IPS DF 19.7 (cell line): Measurements from ENCODE around the gene PTPRR.

ENCODE experiments used
- DNase-seq: peaks from one replicate; pipeline ENCODE4 v3.0.0-alpha.2; 2013; ENCODE audit warnings: low read depth, low spot score

The PTPRR gene

GRCh38 chr12:70920251-70920851, at the start of gene PTPRR:
Gene PTPRR, minus strand, starts transcription at chr12:70920738. Its CDS starts 348 bp downstream, at chr12:70920390.
- DNase-seq, result no peak

- DNase-seq, result no peak
Observed at GRCh38 chr12:70966996-70967790, 46.7 kb upstream of the PTPRR start.

- DNase-seq, result no peak
Observed at GRCh38 chr12:70966046-70966445, 45.5 kb upstream of the PTPRR start.

- DNase-seq, result no peak
Observed at GRCh38 chr12:70964867-70965510, 44.5 kb upstream of the PTPRR start.

GRCh38 chr12:70963081-70963660, 42.6 kb upstream of the PTPRR start:
- no peak for DNase-seq

- DNase-seq, result no peak
Observed at GRCh38 chr12:70962226-70962794, 41.8 kb upstream of the PTPRR start.

- DNase-seq, result no peak
Observed at GRCh38 chr12:70960484-70960883, 39.9 kb upstream of the PTPRR start.

GRCh38 chr12:70955415-70955814, 34.9 kb upstream of the PTPRR start:
- DNase-seq, result no peak

GRCh38 chr12:70950451-70950850, 29.9 kb upstream of the PTPRR start:
- no peak for DNase-seq

- no peak for DNase-seq
Observed at GRCh38 chr12:70948976-70949336, 28.4 kb upstream of the PTPRR start.

- no peak for DNase-seq
Observed at GRCh38 chr12:70948236-70948975, 27.9 kb upstream of the PTPRR start.

- no peak for DNase-seq
Observed at GRCh38 chr12:70936203-70936813, 15.8 kb upstream of the PTPRR start.

GRCh38 chr12:70933133-70933532, 12.6 kb upstream of the PTPRR start:
- DNase-seq, result no peak

- no peak for DNase-seq
Observed at GRCh38 chr12:70929029-70929428, 8.5 kb upstream of the PTPRR start.

GRCh38 chr12:70928071-70928470, 7.5 kb upstream of the PTPRR start:
- DNase-seq, result no peak

GRCh38 chr12:70927356-70927755, 6.8 kb upstream of the PTPRR start:
- no peak for DNase-seq

- no peak for DNase-seq
Observed at GRCh38 chr12:70925539-70925938, 5.0 kb upstream of the PTPRR start.

- DNase-seq, result no peak
Observed at GRCh38 chr12:70920891-70921290, 353 bp upstream of the PTPRR start.

GRCh38 chr12:70919597-70920035, 922 bp downstream of the PTPRR start:
- DNase-seq, result no peak

- DNase-seq, result no peak
Observed at GRCh38 chr12:70919176-70919575, 1.4 kb downstream of the PTPRR start.

- DNase-seq, result no peak
Observed at GRCh38 chr12:70918321-70918720, 2.2 kb downstream of the PTPRR start.
